ENCODE measurements around the gene HNRNPUL1. TPM values are rescaled to one million over a fixed set of nuclear protein-coding genes. Genes with fewer than 3 reads are reported as not detected.

HNRNPUL1 gene
- total and polyA plus RNA-seq, 9 of the 15 experiments (the other 6 are each of a cell fraction or from before 2014, with no cell fraction given) = 7.3 to 211 (median 85.0) TPM

DNA sequence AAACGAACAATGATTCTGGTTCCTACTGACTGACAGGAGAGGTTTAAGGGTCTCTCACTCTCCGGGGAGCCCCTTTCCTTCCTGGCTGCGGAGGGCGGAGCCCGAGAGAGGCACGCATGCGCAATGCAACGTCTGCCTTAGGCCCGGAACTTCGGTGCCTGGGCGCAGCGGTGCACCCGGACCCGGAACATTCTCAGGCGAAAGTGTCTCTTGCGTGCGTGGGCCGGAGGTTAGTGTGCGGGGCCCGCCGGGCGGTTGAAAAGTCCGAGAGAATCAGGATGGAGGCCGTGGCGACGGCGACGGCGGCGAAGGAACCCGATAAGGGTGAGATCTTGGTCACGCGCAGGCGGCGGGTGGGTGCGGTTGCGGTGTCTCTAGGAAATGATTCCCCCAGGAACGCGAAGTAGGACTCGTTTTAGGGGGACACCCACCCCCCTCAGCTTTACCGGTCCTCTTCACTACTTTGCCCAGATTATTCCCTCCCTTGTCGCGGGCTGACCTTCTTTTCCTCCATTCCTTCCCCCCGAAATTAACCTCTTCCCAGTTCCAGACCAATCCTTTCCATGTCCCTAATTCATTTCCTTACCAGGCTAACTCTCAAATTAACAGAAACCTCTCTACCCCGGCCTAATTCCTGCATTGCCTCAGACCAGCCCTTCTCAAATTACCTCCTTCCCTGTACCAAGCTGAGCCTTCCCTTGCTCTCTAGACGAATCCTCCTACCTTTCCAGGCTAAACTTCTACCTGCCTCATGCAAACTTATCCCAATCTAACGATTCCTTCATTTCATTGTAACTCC lies 46.1 kb downstream of the HNRNPUL1 start, which contains the start of gene CCDC97 (continued):
- TF ChIP-seq, protein P1, sequence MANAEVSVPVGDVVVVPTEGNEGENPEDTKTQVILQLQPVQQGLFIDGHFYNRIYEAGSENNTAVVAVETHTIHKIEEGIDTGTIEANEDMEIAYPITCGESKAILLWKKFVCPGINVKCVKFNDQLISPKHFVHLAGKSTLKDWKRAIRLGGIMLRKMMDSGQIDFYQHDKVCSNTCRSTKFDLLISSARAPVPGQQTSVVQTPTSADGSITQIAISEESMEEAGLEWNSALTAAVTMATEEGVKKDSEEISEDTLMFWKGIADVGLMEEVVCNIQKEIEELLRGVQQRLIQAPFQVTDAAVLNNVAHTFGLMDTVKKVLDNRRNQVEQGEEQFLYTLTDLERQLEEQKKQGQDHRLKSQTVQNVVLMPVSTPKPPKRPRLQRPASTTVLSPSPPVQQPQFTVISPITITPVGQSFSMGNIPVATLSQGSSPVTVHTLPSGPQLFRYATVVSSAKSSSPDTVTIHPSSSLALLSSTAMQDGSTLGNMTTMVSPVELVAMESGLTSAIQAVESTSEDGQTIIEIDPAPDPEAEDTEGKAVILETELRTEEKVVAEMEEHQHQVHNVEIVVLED (CRISPR knock-in tag; IDR thresholded peaks at IDR 0.05) = peak; percentile 70
- no peak for TF ChIP-seq ZBTB9 (CRISPR knock-in tag; IDR thresholded peaks at IDR 0.05)
- peak; percentile 98 for TF ChIP-seq EP400 (IDR thresholded peaks at IDR 0.05)
- TF ChIP-seq PYGO2 (tag; IDR thresholded peaks at IDR 0.05) = no peak; the same call in 1 of the 2 replicates
- TF ChIP-seq ZNF518B (CRISPR knock-in tag; IDR thresholded peaks at IDR 0.05) = no peak
- peak; percentile 88 for TF ChIP-seq TAF1 (IDR thresholded peaks at IDR 0.05; ENCODE audit: control insufficient read depth, extremely low read depth, insufficient read depth, low read length, severe bottlenecking)
- peak; percentile 14; the same call in 1 of the 2 replicates for TF ChIP-seq BMI1 (IDR thresholded peaks at IDR 0.05; ENCODE audit: low read length)
- TF ChIP-seq, protein P2, sequence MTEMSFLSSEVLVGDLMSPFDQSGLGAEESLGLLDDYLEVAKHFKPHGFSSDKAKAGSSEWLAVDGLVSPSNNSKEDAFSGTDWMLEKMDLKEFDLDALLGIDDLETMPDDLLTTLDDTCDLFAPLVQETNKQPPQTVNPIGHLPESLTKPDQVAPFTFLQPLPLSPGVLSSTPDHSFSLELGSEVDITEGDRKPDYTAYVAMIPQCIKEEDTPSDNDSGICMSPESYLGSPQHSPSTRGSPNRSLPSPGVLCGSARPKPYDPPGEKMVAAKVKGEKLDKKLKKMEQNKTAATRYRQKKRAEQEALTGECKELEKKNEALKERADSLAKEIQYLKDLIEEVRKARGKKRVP (CRISPR knock-in tag; IDR thresholded peaks at IDR 0.05) = no peak
- peak; percentile 95; the same call in 1 of the 2 replicates for TF ChIP-seq MTA3 (IDR thresholded peaks at IDR 0.05; ENCODE audit: borderline replicate concordance)
- TF ChIP-seq CXXC5 (CRISPR knock-in tag; IDR thresholded peaks at IDR 0.05) = peak; percentile 96
- 0 out of 2 replicates have a peak, but pooled peaks have one; percentile 10 for TF ChIP-seq SMAD3 (CRISPR knock-in tag; conservative IDR thresholded peaks at IDR 0.05)
- TF ChIP-seq NR2C2 (CRISPR knock-in tag; IDR thresholded peaks at IDR 0.05) = 0 out of 2 replicates have a peak, but pooled peaks have one; percentile 34
- peak; percentile 83 for TF ChIP-seq NR2C2 (tag; IDR thresholded peaks at IDR 0.05)
- no peak for TF ChIP-seq ZNF780A (CRISPR knock-in tag; IDR thresholded peaks at IDR 0.05)
- TF ChIP-seq HSF4 (CRISPR knock-in tag; IDR thresholded peaks at IDR 0.05; ENCODE audit: borderline replicate concordance) = no peak
- TF ChIP-seq NR4A1 (CRISPR knock-in tag; IDR thresholded peaks at IDR 0.05) = no peak
- TF ChIP-seq NR4A1 (tag; IDR thresholded peaks at IDR 0.05) = peak; percentile 62; the same call in 1 of the 2 replicates
- TF ChIP-seq NRF1 (conservative IDR thresholded peaks at IDR 0.05 in 1 of 2, IDR thresholded peaks at IDR 0.05 in 1 of 2) = peak; percentile 96 to 97
- no peak; the same call in none of the 2 replicates for TF ChIP-seq TRIM28 (IDR thresholded peaks at IDR 0.05)
- TF ChIP-seq CREB1 (IDR thresholded peaks at IDR 0.05) = no peak; the same call in 1 of the 2 replicates
- peak; percentile 68 for TF ChIP-seq CREB1 (CRISPR knock-in tag; IDR thresholded peaks at IDR 0.05)
- TF ChIP-seq HMG20A (CRISPR knock-in tag; conservative IDR thresholded peaks at IDR 0.05) = no peak

Data from K562 (cell line).